ENCODE measurements around the gene TMEM126A.
"Not testable (repeated sequence)": the region's sequence is repeated elsewhere in the genome, so short reads cannot be mapped to it uniquely, and the experiment has no call there.

Gene TMEM126A

DNA sequence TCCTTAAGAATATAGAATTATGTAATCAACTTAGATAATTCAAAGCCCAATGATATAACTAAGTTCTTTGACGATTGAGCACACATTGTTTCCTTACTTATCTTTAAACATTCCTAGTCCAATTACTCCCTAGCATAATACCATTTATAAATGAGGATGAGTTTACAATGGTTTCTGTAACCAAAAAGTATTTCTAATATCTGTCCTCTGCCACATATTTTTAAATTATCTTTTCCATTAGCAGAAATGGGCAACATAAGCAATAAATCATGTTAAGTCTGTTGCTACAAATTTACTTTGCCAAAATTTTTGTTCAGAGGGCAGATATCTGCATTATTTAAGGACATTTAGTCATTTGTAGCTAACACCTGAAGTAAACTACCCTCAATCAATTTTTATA is 10.4 kb downstream of the TMEM126A start:
- DNase-seq (ENCODE audit: low read depth in 2 of 2): no peak

DNA sequence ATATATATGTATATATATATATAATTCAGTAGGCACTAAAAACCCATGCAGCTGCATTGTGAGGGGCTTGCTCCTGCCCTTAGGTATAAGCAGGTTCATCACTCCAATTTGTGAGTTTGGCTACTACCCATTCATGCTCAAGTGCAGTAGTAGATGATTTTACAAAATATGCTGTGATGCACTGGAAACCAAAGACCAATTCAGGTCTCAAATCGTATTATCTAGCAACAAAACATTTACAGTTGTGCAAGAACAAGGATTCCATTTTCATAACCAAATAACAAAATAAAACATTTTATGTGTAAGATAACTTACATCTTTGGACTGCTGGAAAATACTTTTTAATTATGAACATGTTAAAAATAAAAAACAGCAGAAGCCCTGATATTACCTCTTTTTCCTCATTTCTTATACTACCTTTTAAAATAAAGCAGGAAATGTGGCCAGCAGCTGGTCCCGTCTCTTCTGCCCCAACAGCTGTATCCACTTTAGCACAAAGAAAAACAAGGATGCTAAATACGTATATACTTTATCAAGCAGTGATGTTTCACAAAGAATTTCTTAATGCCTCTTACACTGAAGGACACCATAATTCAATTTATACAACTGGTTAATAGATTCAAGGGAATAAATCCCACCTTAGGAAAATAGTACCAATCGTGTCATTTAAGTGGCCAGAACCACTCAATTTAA is 14.4 kb downstream of the TMEM126A start:
- no peak for DNase-seq (ENCODE audit: low read depth in 2 of 2)

- DNase-seq (ENCODE audit: low read depth in 2 of 2): no peak
Measured at GRCh38 chr11:85663080-85663752, 15.4 kb downstream of the TMEM126A start.

GRCh38 chr11:85663753-85664614 is 16.2 kb downstream of the TMEM126A start:
- peak; percentile 76 to 85 for DNase-seq (ENCODE audit: low read depth in 2 of 2)

DNA sequence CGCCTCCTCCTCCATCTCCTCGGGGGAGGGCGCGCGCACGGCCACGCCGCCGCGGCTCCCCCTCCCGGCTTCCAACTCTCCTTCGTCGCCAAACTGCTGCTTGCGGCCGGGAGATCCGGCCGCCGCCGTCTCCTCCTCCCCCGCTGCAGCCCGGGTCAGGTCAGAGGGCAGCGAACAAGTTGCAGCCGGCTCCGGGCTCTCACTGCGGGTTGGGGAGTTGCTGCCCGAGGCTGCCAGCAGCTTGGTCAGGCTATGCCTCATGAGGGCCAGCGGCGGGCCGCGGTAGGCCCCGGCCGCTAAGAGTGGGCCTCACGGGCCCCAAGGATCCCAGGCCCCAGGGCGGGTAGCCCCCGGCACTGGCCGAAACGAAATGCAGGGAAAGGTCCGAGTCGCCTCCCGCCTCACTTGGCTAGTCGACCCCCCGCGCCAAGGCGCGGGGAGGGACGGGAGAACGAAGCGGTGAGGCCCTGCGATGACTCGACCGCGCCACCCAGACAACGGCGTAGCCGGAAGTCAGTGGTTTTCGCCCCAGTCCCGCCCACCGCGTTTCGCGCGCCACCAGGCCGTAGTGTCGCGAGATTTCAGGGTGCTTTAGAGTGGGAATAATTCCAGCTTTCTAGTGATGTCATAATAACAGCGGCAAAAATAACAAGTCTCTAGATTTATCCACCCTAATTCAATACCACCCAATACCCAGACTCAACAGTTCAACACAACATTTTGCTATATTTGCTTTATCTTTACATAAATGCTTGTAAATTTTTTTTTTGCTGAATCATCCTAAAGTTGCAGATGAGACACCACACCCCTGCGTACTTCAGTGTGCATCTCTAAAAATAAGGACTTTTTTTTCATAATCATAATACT is 17.1 kb downstream of the TMEM126A start, which contains the start of gene CREBZF:
TSS of gene CREBZF (minus strand) at position 515 of the 867 bp plus-strand sequence. CDS start at position 261, 254 bp downstream.
- DNase-seq (ENCODE audit: low read depth in 2 of 2): peak; percentile 89 to 90

- DNase-seq (ENCODE audit: low read depth in 2 of 2): no peak
Measured at GRCh38 chr11:85665733-85666132, 18.0 kb downstream of the TMEM126A start.

DNA sequence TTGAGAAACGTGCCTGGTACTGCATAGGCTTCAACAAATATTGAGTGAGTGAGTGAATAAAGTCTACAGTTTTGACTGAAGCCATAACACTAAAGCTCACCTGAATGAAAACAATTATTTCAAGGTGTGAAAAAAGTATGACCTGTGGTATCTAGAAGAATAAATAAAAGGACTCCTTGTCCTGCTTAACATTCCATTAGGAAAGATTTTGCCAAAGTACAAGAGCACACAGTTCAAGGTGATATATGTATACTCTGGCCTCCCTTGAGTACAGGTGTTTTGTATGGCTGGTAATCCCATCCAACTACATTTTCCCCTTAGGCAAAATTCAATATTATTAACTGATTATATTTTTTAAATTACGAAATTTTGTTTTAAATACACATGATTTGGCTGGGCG is 18.9 kb downstream of the TMEM126A start:
- DNase-seq (ENCODE audit: low read depth in 2 of 2): no peak

- DNase-seq (ENCODE audit: low read depth in 2 of 2): no peak
Measured at GRCh38 chr11:85668157-85668556, 20.4 kb downstream of the TMEM126A start.

- DNase-seq (ENCODE audit: low read depth in 2 of 2): not testable (repeated sequence)
Measured at GRCh38 chr11:85670949-85671663, 23.3 kb downstream of the TMEM126A start.

DNA sequence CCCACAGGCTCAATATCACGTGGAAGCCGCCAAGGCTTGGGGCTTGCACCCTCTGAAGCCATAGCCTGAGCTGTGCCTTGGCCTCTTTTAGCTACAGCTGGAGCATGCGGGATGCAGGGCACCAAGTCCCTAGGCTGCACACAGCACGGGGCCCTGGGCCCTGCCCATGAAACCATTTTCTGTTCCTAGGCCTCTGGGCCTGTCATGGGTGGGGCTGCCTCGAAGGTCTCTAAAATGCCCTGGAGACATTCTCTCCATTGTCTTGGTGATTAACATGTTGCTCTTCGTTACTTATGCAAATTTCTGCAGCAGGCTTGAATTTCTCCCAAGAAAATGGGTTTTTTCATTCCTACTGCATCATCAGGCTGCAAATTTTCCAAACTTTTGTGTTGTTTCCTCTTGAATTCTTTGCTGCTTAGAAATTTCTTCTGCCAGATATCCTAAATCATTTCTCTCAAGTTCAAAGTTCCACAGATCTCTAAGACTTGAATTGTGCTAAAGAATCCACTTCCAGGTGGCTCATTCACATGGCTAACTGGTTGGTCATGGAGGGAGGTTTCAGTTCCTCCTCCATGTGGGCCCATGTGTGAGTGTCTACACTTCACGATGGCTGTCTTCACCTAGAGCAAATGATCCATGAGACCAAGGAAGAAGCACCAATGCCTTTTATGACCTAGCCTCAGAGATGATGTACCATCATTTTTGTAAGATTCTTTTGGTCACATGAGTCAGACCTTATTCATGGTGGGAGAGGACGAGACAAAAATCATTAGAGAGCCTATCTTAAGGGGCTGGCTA is 24.5 kb downstream of the TMEM126A start:
- no peak for DNase-seq (ENCODE audit: low read depth in 2 of 2)

DNA sequence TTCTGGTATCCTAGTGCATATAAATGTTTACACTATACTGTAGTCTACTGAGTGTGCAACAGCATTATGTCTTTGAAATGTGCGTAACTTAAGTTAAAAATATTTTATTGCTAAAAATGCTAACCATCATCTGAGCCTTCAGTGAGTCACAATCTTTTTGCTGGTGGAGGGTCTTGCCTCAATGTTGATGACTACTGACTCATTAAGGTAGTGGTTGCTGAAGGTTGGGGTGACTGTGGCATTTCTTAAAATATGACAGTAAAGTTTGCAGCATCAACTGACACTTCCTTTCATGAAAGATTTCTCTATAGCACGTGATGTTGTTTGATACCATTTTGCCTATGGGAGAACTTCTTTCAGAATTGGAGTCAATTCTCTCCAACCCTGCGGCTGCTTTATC is 25.6 kb downstream of the TMEM126A start:
- DNase-seq (ENCODE audit: low read depth in 2 of 2): no peak

GRCh38 chr11:85679576-85679975 is 31.8 kb downstream of the TMEM126A start:
- no peak for DNase-seq (ENCODE audit: low read depth in 2 of 2)

DNA sequence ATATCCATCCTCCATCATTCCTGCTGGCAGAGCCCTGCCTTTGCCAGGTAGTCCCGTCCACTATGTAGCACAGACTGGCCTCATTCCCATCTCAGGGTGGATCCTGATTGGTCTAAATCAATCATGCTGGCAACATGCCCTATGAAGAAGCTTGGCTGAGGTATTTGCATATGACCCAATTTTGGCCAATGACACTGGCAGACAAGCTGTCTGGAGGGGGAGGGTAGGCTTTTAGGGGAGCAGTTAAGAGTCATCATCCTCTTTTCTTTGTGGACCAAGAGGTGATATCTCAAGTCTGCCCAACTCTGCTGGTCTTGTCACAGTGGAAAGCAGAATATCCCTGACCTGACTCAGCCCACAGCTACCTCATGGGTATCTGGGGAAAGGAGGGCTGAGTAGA is 33.1 kb downstream of the TMEM126A start:
- no peak for DNase-seq (ENCODE audit: low read depth in 2 of 2)

DNA sequence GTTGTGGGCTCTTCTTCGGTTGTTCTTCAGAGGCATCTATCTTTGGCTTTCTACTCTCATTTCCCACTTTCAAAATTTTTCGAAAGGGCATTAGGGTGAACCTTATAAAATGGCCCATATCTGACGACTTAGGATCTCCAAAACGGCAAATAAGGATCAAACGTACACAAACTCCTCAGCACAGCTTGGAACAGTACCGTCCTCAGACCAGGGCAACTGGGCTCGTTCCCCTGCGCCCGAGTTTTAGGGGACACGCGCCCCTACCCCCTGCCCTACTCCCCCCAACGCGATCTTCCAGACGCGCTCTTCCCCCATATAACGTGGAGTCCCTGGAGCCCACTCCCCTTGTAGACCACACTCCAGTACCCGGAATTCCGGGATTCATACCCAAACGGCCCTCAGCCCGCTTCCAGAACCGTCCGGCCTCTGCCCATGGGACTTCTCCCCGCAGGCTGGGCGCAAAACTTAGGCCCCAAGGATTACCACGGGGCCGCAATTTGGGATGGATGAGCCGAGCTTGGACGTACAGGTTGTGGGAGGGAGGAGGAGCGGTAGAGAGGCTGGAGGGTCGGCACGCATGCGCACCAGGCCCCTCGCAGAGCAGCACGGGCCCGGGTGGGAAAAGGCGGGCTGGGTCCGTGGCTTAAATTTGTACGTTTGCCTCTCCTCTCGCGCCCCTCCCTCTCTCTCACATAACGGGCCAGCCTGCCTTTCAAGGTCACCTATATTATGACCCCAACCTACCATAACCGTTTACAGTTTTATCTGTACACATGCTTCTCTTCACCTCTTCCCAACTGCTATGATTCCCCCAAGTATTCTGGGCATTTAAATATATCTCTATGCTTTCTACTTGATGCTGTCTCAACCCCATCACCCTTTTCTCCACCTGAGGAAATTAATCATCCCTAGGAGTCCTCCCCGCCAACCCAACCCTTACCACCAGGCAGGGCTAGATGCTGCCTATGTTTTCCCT is 34.9 kb downstream of the TMEM126A start:
- peak; percentile 55 to 66 for DNase-seq (ENCODE audit: low read depth in 2 of 2)

GRCh38 chr11:85685125-85685819 is 37.5 kb downstream of the TMEM126A start:
- no peak for DNase-seq (ENCODE audit: low read depth in 2 of 2)

DNA sequence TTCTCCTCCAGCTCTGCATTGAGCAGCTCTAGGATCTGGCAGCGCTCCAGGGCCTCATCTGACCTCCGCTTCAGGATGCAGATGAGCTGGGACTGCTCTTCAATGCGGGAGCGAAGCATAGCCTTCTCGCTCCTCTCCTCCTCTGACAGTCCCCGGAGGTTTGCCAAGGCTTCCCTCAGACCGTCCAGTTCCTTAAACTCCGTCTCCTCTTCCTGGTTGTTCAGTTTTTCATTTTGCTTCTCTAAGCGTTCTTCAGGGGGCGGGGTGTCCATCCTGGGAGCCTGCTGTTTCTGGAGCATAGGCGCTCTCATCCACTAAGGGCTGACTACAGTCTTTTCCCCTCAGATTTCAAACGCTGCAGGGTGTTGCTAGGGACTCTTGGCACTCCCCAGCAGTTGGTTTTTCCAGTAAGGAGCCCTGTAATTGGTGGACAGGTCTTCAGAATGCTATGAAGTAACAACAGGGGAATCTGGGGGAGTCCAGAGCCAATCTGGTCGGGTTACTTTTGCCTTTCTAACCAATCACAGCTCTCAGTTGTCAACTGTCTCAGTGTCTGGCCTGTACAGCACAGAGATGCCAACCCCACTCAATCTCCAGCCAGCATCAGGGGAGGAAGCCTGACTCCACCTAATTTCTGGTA is 38.2 kb downstream of the TMEM126A start, which contains the start of gene CCDC89:
TSS of gene CCDC89 (minus strand) at position 376 of the 640 bp plus-strand sequence. CDS start at position 311, 65 bp downstream.
- DNase-seq (ENCODE audit: low read depth in 2 of 2): no peak

DNA sequence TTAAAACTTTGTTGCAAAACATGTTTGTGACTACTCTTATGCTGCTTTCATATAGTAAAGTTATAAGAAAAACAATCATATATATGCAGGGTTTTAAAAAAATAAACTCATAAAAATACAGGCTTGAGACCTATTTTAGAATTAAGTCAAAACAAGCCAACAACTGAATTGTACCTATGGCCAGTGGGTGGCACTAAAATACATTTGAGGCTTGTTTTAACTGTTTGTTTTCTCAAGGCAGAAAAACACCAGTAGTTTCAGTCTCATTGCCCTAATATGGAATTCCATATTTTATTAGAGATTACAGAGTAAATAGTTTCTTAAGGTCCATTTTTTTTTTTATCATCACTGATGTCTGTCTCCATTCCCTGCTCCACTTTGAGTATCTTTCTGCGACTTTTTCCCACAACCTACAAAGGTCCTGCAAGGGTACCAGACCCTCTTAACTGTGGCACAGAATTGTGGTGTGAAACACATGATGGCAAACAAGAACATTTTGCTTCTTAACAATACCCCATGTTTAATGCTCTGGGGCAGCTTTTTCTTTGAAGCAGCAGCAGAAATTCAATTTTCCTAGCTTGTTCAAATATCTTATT is 46.7 kb downstream of the TMEM126A start:
- DNase-seq (ENCODE audit: low read depth in 2 of 2): no peak
